ENCODE measurements around the gene ENO1.
A peak's percentile ranks its signal among the peaks of the same experiment; 100 is the strongest.
"Not testable (repeated sequence)": the region's sequence is repeated elsewhere in the genome, so short reads cannot be mapped to it uniquely, and the experiment has no call there.

The ENO1 gene

DNA sequence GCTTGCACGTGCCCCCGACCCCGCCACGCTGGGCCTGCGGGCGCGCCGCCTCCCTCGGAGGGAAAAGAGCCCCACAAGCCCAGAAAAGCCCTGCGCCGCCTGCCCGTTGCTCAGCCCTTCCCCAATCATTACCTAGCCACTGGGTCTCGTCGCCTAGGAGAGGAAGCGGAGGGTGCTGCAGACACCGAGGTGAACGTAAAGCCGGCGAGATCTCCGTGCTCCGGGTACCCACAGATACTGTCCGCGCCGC lies at the start of gene ENO1:
TSS of gene ENO1 (minus strand) at position 239 of the 250 bp plus-strand sequence. CDS start 3,778 bp downstream, outside the sequence.
- no peak for DNase-seq

DNA sequence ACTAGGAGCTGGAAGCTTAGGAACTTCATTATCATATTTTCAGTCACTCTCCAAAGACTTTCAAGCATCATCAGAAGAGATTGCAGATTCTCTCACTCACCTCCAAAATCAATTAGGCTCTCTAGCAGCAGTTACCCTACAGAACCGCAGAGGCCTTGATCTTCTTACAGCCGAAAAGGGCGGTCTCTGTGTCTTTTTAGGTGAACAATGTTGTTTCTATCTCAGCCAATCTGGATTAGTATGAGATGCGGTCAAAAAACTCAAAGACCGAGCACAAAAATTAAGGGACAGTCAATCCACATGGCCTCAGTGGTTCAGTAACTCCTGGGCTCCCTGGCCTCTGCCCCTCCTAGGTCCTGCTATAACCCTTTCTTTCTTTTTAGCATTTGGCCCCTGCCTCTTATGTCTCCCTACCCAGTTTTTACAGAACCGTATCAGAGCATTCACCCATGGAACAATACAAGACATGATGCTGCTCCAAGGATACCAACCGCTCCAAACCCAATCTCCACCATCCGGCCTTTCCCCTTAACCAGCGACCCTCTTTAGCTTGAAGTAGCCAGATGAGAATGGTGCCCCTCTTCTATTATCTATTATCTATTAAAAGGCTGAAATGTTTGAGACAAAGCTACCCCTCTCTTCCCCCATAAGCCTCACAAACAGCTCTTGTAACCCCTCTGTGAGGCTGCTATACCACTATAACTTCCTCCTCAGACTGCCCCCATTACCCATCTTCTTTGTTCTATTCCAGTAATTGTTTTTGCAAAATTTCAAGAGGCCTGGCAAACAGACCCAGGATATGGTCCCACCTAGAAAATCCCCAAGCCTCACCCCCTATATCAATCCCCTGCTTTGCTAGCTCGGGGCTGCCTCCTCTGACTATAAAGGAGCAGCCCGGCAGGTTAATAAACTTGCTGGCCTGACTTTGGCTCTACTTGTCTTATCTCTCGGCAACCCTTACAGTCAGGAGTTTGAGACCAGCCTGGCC lies 48.5 kb upstream of the ENO1 start:
- peak; percentile 22 to 58 for DNase-seq

DNA sequence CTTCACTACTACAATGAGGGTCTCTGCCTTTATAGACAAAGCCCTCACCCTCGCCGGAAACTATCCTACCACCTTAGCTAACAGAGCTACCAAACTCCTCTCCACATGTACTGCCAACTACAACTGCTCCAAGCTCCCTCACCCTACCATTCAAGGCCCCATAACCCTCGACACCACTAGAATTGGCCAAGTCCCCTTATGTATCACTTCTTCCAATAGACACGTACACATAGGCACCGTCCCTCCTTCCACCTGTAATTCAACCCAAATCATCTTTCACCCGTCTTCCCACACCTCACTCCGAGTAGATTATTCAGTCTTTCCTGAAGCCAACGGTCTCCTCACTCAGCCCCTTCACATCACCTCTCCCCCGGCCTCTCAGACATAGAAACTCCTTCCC lies 47.5 kb upstream of the ENO1 start:
- no peak for DNase-seq

DNA sequence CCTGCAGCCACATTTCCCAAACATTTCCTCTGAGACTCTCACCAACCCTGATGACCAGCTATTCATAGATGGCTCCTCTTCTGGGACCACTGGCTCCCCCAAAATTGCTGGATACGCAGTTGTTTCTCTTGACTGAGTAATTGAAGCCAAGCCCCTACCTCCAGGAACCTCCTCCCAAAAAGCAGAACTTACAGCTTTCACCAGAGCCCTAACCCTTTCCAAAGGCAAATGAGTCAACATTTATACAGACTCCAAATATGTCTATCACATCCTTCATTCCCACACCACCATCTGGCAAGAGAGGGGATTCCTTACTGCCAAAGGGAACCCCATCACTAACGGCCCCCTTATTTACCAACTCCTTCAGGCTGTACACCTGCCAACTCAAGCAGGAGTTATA lies 46.9 kb upstream of the ENO1 start:
- DNase-seq = no peak

DNA sequence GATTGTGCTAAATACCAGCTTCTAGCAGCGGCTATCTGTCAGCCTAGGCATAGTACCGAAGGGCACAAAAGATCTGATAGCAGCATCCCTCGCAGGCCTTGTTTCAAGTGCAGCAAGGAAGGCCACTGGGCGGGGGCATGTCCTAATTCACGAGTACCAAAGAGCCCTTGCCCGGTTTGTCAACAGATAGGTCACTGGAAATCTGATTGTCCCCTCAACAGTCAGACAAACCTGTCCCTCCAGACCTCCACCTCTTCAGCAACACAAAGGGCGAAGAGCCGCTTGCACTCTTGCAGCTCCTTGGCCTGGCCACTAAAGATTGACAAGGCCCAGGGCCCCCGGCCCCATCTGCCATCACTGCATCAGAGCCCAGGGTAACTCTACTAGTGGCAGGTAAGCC lies 44.5 kb upstream of the ENO1 start:
- DNase-seq = no peak

DNA sequence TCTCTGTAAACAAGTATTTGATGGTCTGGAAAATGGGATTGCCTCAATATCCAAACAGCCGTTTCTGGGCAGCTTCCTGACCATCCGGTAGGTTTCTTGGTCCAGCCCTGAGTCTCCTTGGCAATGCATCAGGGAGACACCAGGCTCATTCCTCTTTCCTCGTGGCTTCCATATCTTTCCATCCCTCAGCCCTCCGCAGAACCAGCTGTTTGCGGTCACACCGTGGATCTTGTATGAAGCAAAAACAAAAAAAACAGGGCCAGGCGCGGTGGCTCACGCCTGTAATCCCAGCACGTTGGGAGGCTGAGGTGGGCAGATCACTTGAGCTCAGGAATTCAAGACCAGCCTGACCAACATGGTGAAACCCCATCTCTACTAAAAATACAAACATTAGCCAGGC lies 39.0 kb upstream of the ENO1 start:
- not testable (repeated sequence) for DNase-seq

DNA sequence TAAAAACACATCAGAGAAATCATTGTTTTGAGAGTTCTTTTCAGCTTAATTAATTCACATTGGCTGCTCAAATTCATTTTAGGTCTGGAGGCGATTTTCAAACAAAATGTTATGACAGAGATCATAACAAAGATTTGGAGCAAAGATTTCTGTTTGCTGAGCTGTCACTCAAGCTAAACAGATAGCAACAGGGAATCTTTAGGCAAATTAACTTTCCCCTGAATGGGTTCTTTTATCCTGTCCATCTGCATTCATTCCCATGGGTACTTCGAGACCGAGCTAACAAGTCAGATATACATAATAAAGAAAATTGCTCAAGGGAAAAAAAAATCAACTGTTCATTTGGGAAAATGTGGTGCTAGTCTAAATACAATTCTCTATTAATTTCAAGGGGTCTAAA lies 37.0 kb upstream of the ENO1 start:
- DNase-seq = no peak

DNA sequence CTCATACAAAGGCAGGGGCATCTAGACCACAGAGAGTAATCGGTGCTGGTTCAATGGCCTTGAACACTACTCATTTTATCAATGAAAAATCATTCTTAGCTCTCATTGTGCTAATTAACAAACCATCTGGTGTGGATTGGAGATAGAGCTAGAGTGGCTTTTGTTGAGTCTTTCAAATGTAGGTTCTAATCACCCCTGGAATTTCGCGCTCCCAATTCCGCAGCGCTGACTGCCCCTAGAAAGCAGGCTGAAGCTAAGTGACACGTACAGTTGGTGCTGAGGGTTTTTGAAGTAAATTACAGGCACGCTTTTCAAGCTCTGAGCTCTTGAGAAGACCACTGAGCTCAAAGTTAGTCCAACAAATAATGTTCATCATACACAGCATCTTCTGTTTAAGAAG lies 36.0 kb upstream of the ENO1 start:
- no peak for DNase-seq

DNA sequence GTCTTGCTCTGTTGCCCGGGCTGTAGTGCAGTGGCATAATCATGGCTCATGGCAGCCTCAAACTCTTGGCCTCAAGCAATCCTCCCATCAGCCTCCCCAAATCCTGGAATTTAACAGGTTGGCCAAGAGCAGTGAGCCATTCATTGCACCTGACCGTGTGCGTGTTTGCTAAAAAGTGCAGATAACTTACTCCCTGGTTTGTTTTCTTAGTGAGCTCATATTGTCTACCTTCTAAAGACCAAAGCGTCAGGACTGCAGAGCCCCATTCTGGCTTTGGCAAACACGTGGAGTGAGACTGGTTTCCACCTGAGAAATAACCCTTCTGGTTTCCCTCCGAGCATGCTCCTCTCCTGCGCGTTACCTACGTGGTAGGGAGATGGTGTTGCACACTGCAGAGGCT lies 35.0 kb upstream of the ENO1 start:
- DNase-seq = no peak

DNA sequence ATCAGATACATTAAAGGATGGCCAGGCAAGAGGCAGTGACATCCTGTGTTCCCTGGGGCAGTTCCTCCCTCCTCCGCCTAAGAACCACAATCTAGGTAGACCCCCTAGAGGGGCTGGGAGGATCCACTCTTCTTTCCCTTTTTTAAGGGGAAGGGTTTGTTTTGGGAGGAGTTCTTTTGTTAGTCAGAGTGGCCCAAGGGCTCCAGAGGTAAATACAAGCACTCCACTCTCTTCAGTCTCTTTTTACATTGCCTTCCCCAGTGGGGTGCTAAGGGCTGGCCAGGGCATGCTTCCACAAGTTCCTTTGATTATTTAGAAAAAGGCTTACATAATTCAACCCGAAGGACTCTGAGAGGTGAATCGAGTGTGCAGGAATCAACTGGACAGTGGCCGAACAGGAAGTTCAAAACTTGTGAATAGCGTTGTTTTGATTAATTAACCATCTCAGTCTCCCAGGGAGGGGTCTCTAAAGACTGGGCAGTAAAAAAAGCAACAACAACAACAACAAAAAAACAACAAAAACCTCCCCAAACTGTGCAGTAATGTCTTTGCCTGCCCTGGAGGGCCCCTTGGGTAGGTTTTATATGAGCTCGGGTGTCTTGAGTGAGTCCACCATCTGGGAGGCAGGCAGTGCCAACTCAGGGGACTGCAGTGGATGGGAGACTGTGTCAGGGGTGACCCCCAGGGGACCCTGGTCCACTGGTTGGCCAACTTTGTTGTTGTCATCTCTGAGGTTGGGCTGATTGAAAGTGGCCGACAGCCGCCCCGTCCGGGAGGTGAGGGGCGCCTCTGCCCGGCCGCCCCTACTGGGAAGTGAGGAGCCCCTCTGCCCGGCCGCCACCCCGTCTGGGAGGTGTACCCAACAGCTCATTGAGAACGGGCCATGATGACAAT lies 33.2 kb upstream of the ENO1 start:
- no peak for DNase-seq

DNA sequence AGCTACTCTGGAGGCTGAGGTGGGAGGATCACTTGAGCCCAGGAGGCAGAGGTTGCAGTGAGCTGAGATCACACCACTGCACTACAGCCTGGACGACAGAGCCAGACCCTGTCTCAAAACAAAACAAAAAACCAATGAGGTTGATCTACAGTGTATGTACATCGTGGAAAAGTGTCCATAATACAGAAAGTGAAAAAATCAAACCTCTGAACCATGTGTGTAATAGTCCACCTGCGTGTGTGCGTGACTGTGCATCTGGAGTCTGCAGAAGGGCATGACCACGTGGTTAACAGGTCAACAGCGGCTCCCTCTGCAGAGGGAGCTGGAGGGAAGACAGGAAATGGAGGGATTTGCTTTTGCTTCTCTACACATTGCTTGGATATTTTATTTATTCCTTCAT lies 32.4 kb upstream of the ENO1 start:
- no peak for DNase-seq

DNA sequence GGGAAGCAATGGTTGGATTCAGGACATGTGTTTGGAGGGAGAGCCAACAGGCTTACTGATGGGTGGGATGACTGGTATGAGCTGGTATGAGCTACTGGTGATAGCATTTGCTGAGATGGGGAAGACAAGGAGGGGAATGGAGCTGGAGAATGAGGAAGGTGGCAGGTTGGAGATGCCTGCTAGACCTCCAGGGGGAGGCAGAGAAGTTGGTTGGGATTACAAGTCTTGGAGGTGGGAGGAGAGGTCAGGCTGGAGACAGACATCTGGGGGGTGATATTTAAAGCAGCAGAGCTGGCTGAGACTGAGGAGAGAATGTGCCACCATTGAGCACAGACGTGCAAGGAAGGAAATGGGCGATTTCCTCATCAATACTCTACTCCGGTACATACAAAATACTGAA lies 31.8 kb upstream of the ENO1 start:
- no peak for DNase-seq

DNA sequence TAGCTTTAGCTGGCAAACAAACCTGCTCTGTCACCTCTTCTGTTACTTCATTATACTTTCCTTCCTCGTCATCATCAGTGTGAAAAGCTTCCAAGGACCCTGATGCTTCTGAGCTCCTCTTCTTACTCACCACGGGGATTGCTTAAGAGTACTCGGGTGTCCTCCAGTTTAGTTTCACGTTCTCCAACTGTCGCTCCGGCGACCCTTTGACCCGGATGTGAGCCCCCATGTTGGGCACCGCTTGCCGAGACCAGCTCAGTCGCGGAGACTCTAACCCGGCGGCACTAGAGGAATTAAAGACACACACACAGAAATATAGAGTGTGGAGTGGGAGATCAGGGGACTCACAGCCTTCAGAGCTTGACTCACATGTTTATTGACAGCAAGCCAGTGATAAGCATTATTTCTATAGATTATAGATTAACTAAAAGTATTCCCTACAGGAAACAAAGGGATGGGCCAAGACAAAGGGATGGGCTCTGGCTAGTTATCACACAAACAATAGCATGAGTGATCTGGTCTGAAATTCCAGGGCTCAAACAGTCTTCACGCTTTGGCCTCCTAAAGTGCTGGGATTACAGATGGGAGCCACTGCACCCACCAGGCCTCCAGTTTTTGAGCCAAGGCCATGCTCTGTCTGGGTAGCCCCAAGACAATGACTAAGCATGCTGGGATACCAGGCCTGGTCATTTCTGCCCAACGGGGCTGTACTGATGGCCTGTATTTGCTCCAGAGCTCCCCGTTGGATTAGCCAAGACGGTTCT lies 30.1 kb upstream of the ENO1 start:
- DNase-seq = no peak

DNA sequence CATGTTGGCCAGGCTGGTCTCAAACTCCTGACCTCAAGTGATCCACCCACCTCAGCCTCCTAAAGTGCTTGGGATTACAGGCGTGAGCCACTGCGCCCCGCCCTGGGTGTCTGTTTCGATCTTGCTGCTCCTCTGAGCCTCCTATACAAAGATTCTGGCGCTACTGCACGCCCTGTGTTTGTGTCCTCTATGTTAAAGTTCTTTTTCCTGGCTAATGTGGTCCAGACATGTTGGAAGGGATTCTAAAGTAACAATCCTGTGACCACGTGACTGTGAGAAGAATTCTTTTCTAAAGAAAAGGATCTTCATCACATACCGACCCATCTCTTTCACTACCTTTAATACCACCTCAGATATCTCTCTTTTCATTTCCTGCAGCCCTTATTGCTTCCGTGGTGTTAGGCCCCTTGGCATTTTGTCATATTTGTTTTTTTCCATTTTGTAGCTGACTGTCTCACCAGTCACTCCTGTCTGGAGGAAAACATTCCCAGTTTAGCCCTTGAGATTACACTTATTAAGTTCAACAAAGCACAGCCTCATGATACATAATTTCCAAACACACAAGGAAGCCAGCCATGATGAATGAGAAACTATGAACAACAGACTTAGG lies 27.2 kb upstream of the ENO1 start:
- DNase-seq = no peak

DNA sequence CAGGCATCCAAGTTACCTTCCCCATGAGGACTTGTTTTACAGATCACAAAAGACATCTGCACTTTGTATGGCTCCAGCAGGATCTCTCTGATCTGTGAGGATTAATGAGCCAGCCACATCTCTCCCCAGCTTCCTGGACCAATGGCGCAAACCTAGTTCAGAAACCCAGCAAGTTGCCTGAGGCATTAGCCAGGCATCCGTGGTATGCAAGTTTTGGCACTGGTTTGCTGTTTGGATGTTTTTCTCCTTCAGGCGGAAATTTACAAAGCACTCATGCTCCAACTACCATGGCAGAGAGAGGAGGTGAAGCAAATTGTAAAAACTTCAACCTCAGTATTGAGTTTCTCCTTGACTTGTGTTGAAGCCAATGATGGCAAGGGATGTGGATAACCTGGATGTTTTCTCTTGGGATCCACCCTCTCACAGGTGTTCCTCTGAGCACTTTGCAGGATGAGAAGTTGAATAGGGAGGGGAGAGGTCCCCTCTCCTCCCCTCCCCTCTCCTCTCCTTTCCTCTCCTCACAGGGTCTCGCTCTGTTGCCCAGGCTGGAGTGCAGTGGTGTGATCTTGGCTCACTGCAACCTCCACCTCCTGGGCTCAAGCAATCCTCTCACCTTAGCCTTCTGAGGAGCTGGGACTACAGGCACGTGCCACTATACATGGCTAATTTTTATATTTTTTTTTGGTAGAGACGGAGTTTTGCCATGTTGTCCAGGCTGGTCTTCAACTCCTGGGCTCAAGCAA lies 25.6 kb upstream of the ENO1 start:
- DNase-seq = no peak

DNA sequence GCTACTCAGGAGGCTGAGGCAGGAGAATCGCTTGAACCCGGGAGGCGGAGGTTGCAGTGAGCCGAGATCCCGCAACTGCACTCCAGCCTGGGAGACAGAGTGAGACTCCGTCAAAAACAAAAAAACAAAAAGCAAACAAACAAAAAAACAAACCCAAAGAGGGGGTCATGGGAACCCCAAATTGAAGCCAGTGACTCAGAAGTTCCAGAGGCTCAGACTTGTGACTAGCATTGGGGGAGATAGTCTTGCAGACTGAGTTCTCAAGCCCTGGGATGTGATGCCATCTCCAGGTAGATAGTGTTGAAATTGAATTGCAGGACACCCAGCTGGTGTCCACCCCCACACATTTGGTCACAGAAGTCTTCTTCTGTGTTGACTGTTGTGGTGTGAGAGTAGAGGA lies 24.9 kb upstream of the ENO1 start:
- no peak for DNase-seq

DNA sequence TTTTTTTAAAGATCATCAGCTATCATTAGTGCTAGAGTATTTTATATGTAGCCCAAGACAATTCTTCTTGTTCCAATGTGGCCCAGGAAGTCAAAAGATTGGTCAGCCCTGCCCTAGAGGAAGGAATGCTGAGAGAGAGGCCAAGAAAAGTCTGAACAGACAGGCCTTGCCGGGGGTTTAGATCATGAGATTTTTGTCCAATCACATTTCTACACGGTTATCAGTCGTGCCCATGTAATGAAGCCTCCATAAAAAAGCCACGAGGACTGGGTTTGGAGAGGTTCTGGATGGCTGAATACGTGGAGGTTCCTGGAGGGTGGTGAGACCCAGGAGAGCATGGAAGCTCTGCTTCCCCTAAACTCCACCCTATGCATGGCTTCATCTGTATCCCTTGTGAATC lies 24.3 kb upstream of the ENO1 start:
- DNase-seq = no peak

DNA sequence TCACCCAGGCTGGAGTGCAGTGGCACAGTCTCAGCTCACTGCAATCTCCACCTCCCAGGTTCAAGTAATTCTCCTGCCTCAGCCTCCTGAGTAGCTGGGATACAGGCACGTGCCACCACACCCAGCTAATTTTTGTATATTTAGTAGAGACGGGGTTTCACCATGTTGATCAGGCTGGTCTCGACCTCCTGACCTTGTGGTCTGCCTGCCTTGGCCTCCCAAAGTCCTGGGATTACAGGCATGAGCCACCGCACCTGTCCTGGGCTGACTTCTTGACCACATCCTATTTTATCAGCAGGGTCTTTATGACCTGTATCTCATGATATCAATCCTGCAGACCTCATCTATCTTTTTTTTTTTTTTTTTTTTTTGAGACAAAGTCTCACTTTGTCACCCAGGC lies 22.2 kb upstream of the ENO1 start:
- DNase-seq = not testable (repeated sequence)

DNA sequence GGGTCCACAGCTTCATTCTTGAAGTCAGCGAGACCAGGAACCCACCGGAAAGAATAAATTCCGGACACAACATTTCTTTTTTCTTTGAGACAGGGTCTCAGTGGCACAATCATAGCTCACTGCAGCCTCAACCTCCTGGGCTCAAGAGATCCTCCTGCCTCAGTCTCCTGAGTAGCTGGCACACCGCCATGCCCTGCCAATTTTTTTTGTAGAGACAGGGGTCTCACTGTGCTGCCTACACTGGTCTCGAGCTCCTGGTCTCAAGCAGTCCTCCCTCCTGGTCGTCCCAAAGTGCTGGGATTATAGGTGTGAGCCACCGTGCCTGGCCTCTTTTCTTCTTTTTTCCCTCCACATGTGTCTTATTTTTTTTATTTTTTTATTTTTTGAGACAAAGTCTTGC lies 20.6 kb upstream of the ENO1 start:
- no peak for DNase-seq

DNA sequence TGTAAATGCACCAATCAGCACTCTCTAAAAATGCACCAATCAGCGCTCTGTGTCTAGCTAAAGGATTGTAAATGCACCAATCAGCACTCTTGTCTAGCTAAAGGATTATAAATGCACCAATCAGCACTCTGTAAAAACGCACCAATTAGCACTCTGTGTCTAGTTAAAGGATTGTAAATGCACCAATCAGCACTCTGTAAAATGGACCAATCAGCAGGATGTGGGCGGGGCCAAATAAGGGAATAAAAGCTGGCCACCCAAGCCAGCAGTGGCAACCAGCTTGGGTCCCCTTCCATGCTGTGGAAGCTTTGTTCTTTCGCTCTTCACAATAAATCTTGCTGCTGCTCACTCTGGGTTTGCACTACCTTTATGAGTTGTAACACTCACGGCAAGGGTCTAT lies 19.9 kb upstream of the ENO1 start:
- DNase-seq = not testable (repeated sequence)

DNA sequence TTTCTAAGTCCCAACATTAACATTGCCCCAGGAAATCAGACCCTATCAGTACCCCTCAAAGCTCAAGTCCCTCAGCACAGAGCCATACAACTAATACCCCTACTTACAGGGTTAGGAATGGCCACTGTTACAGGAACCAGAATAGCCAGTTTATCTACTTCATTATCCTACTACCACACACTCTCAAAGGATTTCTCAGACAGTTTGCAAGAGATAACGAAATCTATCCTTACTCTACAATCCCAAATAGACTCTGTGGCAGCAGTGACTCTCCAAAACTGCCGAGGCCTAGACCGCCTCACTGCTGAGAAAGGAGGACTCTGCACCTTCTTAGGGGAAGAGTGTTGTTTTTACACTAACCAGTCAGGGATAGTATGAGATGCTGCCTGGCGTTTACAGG lies 19.0 kb upstream of the ENO1 start:
- not testable (repeated sequence) for DNase-seq

DNA sequence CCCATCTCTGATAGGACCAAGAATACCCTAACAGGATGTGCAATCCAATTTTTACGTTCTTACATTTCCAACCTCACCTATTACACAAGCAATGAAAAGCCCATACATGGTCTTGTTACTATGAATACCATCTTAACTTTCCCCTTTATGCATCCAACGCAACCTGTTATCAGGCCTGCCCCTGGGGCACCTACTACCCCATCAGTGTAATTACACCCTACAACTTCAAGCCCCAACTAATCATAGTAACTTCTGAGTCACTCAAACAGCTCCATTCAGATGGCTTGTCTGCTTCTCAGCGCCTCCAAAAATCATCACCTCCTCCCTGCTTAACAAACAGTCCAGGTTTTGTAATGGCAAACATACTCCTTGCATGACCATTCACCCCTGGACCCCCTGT lies 18.3 kb upstream of the ENO1 start:
- DNase-seq = not testable (repeated sequence)
